AML-193 (cell line): ENCODE results near the gene C16orf87.

Experiments used
- DNase-seq, 2 experiments: peaks; one replicate each; lab custom pipeline; 2025; lab: John Stamatoyannopoulos, UW

The C16orf87 gene

GRCh38 chr16:46843898-46844642 is 13.1 kb upstream of the C16orf87 start:
- DNase-seq = no peak

- DNase-seq = no peak
These were observed 11.4 kb upstream of the C16orf87 start for GRCh38 chr16:46842192-46842895.

- DNase-seq = no peak
These were observed 9.0 kb upstream of the C16orf87 start for GRCh38 chr16:46839986-46840443.

- no peak for DNase-seq
These were observed 5.9 kb upstream of the C16orf87 start for GRCh38 chr16:46836534-46837530.

DNA sequence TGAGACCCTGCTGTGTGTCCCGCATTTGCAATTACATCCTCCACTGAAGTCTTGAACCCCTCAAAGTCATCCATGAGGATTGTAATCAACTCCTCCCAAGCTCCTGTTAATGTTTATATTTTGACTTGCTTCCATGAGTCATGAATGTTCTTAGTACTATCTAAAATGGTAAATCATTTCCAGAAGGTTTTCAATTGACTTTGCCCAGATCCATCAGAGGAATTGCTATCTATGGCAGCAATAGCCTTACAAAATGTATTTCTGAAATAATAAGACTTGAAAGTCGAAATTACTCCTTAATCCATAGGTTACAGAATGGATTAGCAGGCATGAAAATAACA is 2.5 kb upstream of the C16orf87 start:
- DNase-seq = no peak

DNA sequence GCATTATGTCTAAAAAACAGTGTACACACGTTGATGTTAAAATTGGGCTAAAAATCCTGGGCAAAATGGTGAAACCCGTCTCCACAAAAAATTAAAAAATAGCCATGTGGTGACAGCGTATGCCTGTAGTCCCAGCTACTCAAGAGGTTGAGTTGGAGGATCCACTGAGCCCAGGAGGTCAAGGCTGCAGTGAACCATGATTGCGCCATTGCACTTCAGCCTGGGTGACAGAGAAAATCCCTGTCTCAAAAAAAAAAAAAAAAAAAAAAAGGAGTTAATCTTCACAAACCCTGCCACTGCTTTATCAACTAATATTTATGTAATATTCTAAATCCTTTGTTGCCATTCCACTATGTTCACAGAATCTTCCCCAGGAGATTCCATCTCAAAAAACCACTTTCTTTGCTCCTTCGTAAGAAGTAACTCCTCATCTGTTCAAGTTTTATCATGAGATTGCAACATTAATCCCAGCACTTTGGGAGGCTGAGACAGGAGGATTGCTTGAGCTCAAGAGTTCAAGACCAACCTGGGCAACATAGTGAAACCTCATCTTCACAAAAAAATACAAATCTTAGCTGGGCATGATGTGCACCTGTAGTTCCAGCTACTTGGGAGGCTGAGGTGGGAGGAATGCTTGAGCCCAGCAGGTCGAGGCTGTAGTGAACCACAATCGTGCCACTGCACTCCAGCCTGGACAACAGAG is 1.9 kb upstream of the C16orf87 start:
- DNase-seq = peak in 1 of 2 experiments; percentile 16

DNA sequence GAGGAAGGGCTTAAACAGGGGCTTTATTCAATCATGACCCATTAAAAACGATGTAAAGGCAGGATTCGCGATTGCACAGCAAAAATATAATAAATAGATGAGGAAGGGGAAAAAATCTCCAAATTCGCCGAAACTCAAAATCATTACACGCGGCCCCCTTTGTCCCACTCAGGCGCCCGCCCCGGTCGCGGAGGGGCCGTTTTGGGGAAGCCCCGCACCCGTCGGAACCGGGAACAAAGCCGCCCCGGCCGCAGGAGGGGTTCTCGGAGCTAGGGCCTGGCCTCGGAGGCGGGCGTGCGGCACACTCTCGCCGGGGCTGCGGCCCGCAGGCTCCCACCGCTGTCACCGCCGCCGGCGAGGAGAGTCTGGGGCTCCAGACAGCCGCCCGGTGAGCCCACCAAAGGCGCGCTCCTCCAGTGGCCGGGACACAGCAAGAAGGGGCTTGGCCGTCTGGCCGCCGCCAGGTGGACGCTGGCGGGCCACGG is 521 bp downstream of the C16orf87 start:
- peak in 1 of 2 experiments; percentile 26 for DNase-seq

DNA sequence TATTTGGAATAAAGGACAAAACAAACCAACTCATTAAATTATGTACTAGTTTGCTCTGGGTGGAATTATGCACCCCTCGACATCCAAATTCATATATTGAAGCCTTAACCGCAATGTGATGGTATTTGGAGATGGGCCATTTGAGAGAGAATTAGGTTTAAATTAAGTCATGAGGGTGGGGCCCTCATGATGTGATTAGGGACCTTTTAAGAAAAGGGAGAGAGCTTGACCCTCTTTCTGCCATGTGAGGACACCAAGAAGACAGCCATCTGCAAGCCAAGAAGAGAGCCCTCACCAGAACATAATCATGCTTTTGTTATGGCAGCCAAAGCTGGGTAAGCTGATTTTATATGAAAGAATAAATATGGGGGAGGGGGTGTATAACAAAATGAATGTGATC is 2.0 kb downstream of the C16orf87 start:
- DNase-seq = no peak

- DNase-seq = no peak
These were observed 2.7 kb downstream of the C16orf87 start for GRCh38 chr16:46828292-46828691.

GRCh38 chr16:46826631-46827030 is 4.3 kb downstream of the C16orf87 start:
- DNase-seq = no peak

- no peak for DNase-seq
These were observed 8.7 kb downstream of the C16orf87 start for GRCh38 chr16:46822270-46822669.

DNA sequence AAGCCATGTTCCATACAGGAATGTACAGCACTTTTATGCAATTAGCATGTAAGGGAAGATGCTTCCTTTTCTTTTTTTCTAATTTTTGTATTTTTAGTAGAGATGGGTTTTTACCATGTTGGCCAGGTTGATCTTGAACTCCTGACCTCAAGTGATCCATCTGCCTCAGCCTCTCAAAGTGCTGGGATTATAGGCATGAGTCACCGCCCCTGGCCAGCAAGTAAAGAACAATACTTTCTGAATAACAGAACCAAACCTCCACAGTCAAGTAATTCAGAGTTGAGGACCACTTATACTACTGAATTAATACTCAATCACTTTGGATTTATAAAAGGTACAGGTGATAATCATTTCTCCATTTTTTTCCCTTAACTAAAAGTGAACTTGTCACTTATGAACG is 13.0 kb downstream of the C16orf87 start:
- no peak for DNase-seq

DNA sequence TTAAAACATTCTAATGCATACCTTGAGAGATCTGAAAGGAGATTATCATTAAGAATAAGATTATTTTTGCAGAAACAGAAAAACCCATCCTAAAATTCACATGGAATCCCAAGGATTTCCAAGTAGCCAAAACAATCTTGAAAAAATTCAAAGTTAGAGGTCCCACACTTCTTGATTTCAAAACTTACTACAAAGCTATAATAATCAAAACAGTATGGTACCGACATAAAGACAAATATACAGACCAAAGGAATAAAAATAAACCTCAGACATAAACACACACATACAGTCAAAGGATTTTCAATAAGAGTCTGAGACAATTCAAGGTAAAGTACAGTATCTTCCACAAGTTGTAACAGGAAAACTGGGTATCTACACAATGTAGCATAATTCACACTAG is 16.2 kb downstream of the C16orf87 start:
- no peak for DNase-seq

GRCh38 chr16:46813611-46814010 is 17.4 kb downstream of the C16orf87 start:
- DNase-seq = no peak

GRCh38 chr16:46812781-46813540 is 18.0 kb downstream of the C16orf87 start:
- no peak for DNase-seq

- no peak for DNase-seq
These were observed 19.3 kb downstream of the C16orf87 start for GRCh38 chr16:46811682-46812081.

- DNase-seq = no peak
These were observed 22.0 kb downstream of the C16orf87 start for GRCh38 chr16:46808997-46809396.

DNA sequence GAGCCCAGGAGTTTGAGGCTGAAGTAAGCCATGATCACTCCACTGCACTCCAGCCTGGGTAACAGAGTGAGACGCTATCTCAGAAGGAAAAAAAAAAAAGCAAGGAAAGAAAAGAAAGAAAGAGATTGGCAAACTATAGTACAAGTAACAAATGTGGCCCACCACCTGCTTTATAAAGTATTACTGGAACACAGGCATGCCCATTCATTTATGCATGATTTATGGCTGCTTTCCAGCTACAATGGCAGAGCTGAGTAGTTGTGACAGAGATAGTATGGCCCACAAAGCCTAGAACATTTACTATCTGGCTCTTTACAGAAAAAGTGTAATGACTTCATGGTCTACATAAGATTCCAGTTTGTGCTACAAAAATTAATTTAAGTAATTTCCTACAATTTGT is 23.6 kb downstream of the C16orf87 start:
- DNase-seq = no peak

GRCh38 chr16:46803373-46803772 is 27.6 kb downstream of the C16orf87 start:
- no peak for DNase-seq

GRCh38 chr16:46801428-46802049 is 29.4 kb downstream of the C16orf87 start:
- peak; percentile 6 to 21 for DNase-seq
